Tibial nerve (tissue), 3 donors: ENCODE results near the gene COQ10B.

ENCODE experiments used
- POLR2A ChIP-seq, 2 donors: fragments of 450-650 bp; IDR thresholded peaks; one replicate each; pipeline ENCODE4 v1.6.1; 2017; ENCODE audit warnings: antibody characterized with exemption in 2 of 2, mild to moderate bottlenecking in 2 of 2, moderate library complexity in 2 of 2
- TF ChIP-seq, protein P1 (sequence below), 5 experiments: fragments of 200-600 bp in 3 of 5; fragments of 450-650 bp in 2 of 5; sonication (generic) in 3 of 5; IDR thresholded peaks; one replicate each; pipeline ENCODE4 v1.5.1; 2016 to 2019; ENCODE audit warnings: antibody characterized with exemption in 5 of 5, mild to moderate bottlenecking in 3 of 5, moderate library complexity in 2 of 5

DNA sequence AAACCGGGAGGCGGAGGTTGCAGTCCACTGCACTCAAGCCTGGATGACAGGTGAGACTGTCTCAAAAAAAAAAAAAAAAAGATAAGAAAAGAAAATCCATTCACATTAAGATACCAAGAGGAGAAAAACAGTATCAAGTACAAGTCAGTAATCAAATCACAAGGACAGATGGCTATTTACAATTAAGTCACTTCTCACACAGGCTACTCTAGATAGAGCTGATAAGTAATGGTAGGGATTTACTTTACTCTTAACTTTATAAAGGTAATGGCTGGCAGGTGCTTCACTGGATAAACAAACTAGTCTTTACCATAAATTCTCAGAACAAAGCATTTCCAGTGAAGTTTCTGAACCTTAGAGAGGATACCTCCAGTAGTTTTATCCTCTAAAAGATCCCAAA is 30.0 kb upstream of the COQ10B start:
- no peak for TF ChIP-seq POLR2A (IDR thresholded peaks at IDR 0.05)
- TF ChIP-seq, protein P1, sequence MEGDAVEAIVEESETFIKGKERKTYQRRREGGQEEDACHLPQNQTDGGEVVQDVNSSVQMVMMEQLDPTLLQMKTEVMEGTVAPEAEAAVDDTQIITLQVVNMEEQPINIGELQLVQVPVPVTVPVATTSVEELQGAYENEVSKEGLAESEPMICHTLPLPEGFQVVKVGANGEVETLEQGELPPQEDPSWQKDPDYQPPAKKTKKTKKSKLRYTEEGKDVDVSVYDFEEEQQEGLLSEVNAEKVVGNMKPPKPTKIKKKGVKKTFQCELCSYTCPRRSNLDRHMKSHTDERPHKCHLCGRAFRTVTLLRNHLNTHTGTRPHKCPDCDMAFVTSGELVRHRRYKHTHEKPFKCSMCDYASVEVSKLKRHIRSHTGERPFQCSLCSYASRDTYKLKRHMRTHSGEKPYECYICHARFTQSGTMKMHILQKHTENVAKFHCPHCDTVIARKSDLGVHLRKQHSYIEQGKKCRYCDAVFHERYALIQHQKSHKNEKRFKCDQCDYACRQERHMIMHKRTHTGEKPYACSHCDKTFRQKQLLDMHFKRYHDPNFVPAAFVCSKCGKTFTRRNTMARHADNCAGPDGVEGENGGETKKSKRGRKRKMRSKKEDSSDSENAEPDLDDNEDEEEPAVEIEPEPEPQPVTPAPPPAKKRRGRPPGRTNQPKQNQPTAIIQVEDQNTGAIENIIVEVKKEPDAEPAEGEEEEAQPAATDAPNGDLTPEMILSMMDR (IDR thresholded peaks at IDR 0.05), result no peak
